Glutamatergic neuron (in vitro differentiated cells): Measurements from ENCODE around the gene MRGPRD. TPM values are rescaled to one million over a fixed set of nuclear protein-coding genes. Genes with fewer than 3 reads are reported as not detected.
A peak's percentile ranks its signal among the peaks of the same experiment; 100 is the strongest.

Experiments used
- DNase-seq: peaks from one replicate; pipeline ENCODE4 v3.0.0; 2022
- H3K27ac Mint-ChIP-seq: one replicate; pipeline ENCODE4 v1.8.0; 2020; ENCODE audit warnings: mild to moderate bottlenecking, mixed read lengths, inconsistent platforms; ENCODE audit not compliant: unreplicated experiment
- H3K27me3 Mint-ChIP-seq: one replicate; pipeline ENCODE4 v1.8.0; 2020; ENCODE audit warnings: mild to moderate bottlenecking, moderate library complexity, mixed read lengths, inconsistent platforms; ENCODE audit not compliant: unreplicated experiment
- H3K36me3 Mint-ChIP-seq: one replicate; pipeline ENCODE4 v1.8.0; 2020; ENCODE audit warnings: mild to moderate bottlenecking, mixed read lengths, inconsistent platforms; ENCODE audit not compliant: unreplicated experiment
- H3K4me1 Mint-ChIP-seq: one replicate; pipeline ENCODE4 v1.8.0; 2020; ENCODE audit warnings: mild to moderate bottlenecking, low read depth, mixed read lengths, inconsistent platforms; ENCODE audit not compliant: unreplicated experiment
- H3K4me3 Mint-ChIP-seq: one replicate; pipeline ENCODE4 v1.8.0; 2020; ENCODE audit warnings: mild to moderate bottlenecking, mixed read lengths, inconsistent platforms; ENCODE audit not compliant: unreplicated experiment
- H3K9me3 Mint-ChIP-seq: one replicate; pipeline ENCODE4 v1.8.0; 2020; ENCODE audit warnings: mild to moderate bottlenecking, moderate library complexity, mixed read lengths, inconsistent platforms; ENCODE audit not compliant: unreplicated experiment
- total RNA-seq: library from RNA; stranded (reverse); fragmentation: NEBNext Ultra II Directional; extraction: Animal tissue kit (Norgen Biotek cat#: 25700); gene quantifications from one replicate; pipeline ENCODE4 v1.2.1, GENCODE V29; 2021; ENCODE audit not compliant: unreplicated experiment
- TF ChIP-seq, protein P1 (sequence below): fragments of 200-600 bp; sonication (generic); IDR thresholded peaks from one replicate; pipeline ENCODE4 v1.5.0; 2021; ENCODE audit not compliant: partially characterized antibody, unreplicated experiment

Gene MRGPRD
- total RNA-seq, 1 donor from 2014 or later = not detected

GRCh38 chr11:68994161-68994893, 13.5 kb upstream of the MRGPRD start:
- DNase-seq = no peak
- Mint-ChIP-seq H3K4me1 (peaks cover 16% of the 10 kb centered on the region), H3K27me3 (peaks cover 6% of the 10 kb centered on the region), H3K4me3 (no peak overlapping the region), H3K27ac (no peak overlapping the region), H3K9me3 (peaks cover 5% of the 10 kb centered on the region), H3K36me3 (no peaks in the 10 kb centered on the region)
- TF ChIP-seq, protein P1, sequence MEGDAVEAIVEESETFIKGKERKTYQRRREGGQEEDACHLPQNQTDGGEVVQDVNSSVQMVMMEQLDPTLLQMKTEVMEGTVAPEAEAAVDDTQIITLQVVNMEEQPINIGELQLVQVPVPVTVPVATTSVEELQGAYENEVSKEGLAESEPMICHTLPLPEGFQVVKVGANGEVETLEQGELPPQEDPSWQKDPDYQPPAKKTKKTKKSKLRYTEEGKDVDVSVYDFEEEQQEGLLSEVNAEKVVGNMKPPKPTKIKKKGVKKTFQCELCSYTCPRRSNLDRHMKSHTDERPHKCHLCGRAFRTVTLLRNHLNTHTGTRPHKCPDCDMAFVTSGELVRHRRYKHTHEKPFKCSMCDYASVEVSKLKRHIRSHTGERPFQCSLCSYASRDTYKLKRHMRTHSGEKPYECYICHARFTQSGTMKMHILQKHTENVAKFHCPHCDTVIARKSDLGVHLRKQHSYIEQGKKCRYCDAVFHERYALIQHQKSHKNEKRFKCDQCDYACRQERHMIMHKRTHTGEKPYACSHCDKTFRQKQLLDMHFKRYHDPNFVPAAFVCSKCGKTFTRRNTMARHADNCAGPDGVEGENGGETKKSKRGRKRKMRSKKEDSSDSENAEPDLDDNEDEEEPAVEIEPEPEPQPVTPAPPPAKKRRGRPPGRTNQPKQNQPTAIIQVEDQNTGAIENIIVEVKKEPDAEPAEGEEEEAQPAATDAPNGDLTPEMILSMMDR = no peak

DNA sequence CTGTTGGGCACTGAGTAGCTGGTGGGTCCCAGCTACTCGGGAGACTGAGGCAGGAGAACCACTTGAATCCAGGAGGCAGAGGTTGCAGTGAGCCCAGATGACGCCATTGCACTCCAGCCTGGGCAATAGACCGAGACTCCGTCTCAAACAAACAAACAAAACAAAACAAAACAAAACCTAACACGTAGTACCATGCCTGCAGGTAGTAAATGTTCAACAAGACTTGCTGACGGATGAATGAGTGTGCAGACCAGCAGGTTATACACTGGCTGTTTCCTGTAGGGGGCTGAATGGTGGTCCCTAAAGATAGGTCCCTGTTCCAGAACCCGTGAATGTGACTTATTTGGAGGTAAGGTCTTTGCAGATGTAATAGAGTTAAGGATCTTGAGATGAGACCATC, 12.8 kb upstream of the MRGPRD start:
- Mint-ChIP-seq H3K36me3 (no peaks in the 10 kb centered on the region), H3K9me3 (peaks cover 2% of the 10 kb centered on the region), H3K27me3 (peaks cover 6% of the 10 kb centered on the region), H3K4me1 (peaks cover 16% of the 10 kb centered on the region), H3K4me3 (no peak overlapping the region), H3K27ac (no peak overlapping the region)
- no peak for DNase-seq
- TF ChIP-seq, protein P1 = no peak

DNA sequence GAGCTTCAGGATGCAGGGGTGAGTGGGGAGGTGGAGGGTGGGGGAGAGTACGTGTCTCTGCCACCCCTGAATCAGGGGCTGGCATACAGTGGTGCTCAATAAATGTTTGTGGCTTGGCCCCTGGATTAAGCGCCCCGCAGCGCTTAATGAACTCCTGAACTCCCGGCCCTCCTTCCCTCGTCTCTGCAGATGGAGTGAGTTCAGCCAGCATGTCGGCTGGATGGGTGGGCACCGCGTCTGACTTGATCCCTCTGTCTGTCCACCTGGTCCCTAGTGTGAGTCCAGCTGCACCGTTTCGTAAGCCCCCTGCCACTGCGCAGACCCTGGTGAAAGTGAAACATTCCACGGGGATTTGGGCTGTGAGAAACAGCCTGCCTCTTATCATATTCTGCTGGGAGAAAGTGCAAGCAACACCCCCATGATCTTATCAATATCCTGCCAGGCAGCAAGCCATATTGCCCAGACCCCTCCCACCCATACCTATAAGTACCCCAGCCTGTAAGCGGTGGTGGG, 12.0 kb upstream of the MRGPRD start:
- H3K27ac Mint-ChIP-seq = peak overlapping the region; percentile 33

DNA sequence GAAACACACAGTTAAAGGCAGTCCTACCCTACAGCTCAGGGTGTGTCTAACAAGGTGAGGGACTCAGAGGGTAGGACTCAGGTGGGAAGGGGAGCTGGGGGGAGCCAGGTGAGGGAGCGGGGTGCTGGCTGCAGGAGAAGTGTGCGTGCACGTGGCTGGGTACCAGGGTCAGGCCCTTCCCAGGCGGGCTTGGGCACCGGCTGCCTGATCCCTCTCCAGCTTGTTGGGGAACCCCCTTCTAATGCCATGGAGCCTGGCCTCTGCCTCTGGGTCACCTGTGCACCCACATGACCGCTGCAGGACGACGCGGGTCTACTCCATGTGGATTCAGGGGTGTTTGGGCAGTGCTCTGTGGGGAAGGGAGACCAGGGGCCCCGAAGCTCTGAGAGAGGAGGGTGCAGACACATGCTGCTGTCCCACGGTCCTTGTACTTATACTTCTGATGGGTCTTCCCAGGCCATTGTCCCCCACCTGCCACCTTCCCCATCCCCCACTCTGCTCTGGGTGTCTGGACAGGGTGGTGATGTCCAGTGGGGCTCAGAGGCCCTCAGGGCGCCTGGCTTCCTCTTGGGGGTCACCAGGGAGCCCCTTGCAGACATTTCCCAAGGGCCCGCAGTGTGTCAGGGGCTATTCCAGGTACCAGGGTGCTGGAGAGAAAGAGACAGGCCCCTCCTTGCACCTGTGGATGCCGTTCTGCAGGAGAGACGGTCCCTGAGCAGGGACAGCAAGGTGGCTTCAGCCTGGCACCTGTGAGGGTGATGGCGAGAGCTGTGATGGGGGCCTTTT, 10.4 kb upstream of the MRGPRD start:
- peaks cover 4% of the 10 kb centered on the region for H3K27me3 Mint-ChIP-seq
- peaks cover 11% of the 10 kb centered on the region for H3K4me1 Mint-ChIP-seq
- no peak overlapping the region for H3K4me3 Mint-ChIP-seq
- DNase-seq = no peak
- no peak overlapping the region for H3K27ac Mint-ChIP-seq
- TF ChIP-seq, protein P1 = no peak
- H3K9me3 Mint-ChIP-seq = peaks cover 4% of the 10 kb centered on the region
- H3K36me3 Mint-ChIP-seq = peaks cover 14% of the 10 kb centered on the region

More for the DNA sequence above, 12.0 kb upstream of the MRGPRD start:
- no peaks in the 10 kb centered on the region for H3K36me3 Mint-ChIP-seq
- TF ChIP-seq, protein P1 = no peak
- H3K9me3 Mint-ChIP-seq = no peaks in the 10 kb centered on the region
- H3K4me1 Mint-ChIP-seq = peaks cover 13% of the 10 kb centered on the region
- no peak overlapping the region for H3K4me3 Mint-ChIP-seq
- peaks cover 6% of the 10 kb centered on the region for H3K27me3 Mint-ChIP-seq
- DNase-seq = no peak
